GM12878 (cell line): Measurements from ENCODE around the gene NFKBIA. TPM values are rescaled to one million over a fixed set of nuclear protein-coding genes. Genes with fewer than 3 reads are reported as not detected.
"Not testable (repeated sequence)": the region's sequence is repeated elsewhere in the genome, so short reads cannot be mapped to it uniquely, and the experiment has no call there.

Experiments
- ATAC-seq: fragments of 200-7000 bp; cut with Tn5 transposase; 3 replicates; pipeline ENCODE4 v1.9.1; 2020; ENCODE audit warnings: mild to moderate bottlenecking, moderate library complexity
- BruUV-seq: library from RNA; stranded (reverse); fragments of 400-500 nt; replicated peaks from 2 replicates; lab custom pipeline; 2021; lab: Mats Ljungman, UMichigan
- CTCF ChIA-PET: fragments of 300-600 bp; sonication (Branson Sonifier 250); formaldehyde crosslinking; extraction: SDS; loops from one replicate; lab custom pipeline; 2021; ENCODE audit warnings: inconsistent platforms; lab: Yijun Ruan, JAX
- POLR2A ChIA-PET: fragments of 350-600 bp; formaldehyde crosslinking; extraction: SDS; loops from one replicate; lab custom pipeline; 2021; ENCODE audit warnings: inconsistent platforms; lab: Charles Lee
- RAD21 ChIA-PET: fragments of 300-600 bp; sonication (Branson Sonifier 250); formaldehyde crosslinking; loops from one replicate; lab custom pipeline; 2023; ENCODE audit warnings: antibody characterized with exemption; ENCODE audit not compliant: unreplicated experiment; lab: Charles Lee
- SMC1A ChIA-PET: fragments of 300-600 bp; sonication (Branson Sonifier 250); formaldehyde crosslinking; loops from one replicate; lab custom pipeline; 2023; ENCODE audit not compliant: unreplicated experiment, uncharacterized antibody; lab: Charles Lee
- DNase-seq: peaks from one replicate; pipeline ENCODE4 v3.0.0-alpha.2; 2011; ENCODE audit warnings: low read depth, low spot score
- FAIRE-seq: peaks from 3 replicates; lab custom pipeline; 2011; peaks lifted over from hg19 to GRCh38; lab: Jason Lieb, UNC
- H2AFZ ChIP-seq: 2 replicates; pipeline ENCODE4 v1.6.0; 2011; ENCODE audit warnings: low read depth, low read length, control low read depth; ENCODE audit not compliant: control insufficient read depth
- H3K27ac ChIP-seq: 2 replicates; pipeline ENCODE4 v1.5.1; 2011; ENCODE audit warnings: control low read depth; ENCODE audit not compliant: control insufficient read depth, insufficient read depth
- H3K27me3 ChIP-seq, 2 experiments: replicated peaks in 1 of 2; 2 replicates each; pipeline versions ENCODE4 v1.6.0 to v1.6.1; 2011; ENCODE audit warnings: low read length in 1 of 2; ENCODE audit not compliant: control insufficient read depth in 2 of 2, insufficient read depth in 2 of 2
- H3K36me3 ChIP-seq, 2 experiments: 2 replicates each; pipeline ENCODE4 v1.5.1; 2011; ENCODE audit warnings: low read length in 1 of 2; ENCODE audit not compliant: control insufficient read depth in 2 of 2, insufficient read depth in 2 of 2
- H3K4me1 ChIP-seq: 2 replicates; pipeline ENCODE4 v1.6.1; 2011; ENCODE audit warnings: mild to moderate bottlenecking, low read length, moderate library complexity, mixed read lengths; ENCODE audit not compliant: control insufficient read depth, insufficient read depth
- H3K4me2 ChIP-seq: 2 replicates; pipeline ENCODE4 v1.6.0; 2011; ENCODE audit warnings: control low read depth; ENCODE audit not compliant: control insufficient read depth, insufficient read depth
- H3K4me3 ChIP-seq: fragments of 200-600 bp; sonication (generic); 2 replicates; pipeline ENCODE4 v1.5.1; 2016
- H3K79me2 ChIP-seq: 2 replicates; pipeline ENCODE4 v1.6.0; 2011; ENCODE audit warnings: low read length; ENCODE audit not compliant: control insufficient read depth, insufficient read depth
- H3K9ac ChIP-seq: 2 replicates; pipeline ENCODE4 v1.8.0; 2011; ENCODE audit warnings: low read length, control low read depth, mixed read lengths; ENCODE audit not compliant: control insufficient read depth, insufficient read depth
- H3K9me3 ChIP-seq: replicated peaks from 3 replicates; pipeline ENCODE4 v1.5.1; 2011; ENCODE audit warnings: mild to moderate bottlenecking, low read length; ENCODE audit not compliant: control insufficient read depth, insufficient read depth
- H4K20me1 ChIP-seq: 2 replicates; pipeline ENCODE4 v1.6.0; 2011; ENCODE audit not compliant: control insufficient read depth, insufficient read depth
- BRCA1 ChIP-seq: IDR thresholded peaks from 2 replicates; pipeline ENCODE4 v1.6.1; 2011; ENCODE audit warnings: low read depth, low read length, improper control_type of control experiment
- EP300 ChIP-seq, 2 experiments: fragments of 150-350 bp in 1 of 2; IDR thresholded peaks; 2 replicates each; pipeline ENCODE4 v1.6.1; 2011 to 2012; ENCODE audit warnings: low read depth in 2 of 2, low read length in 2 of 2, borderline replicate concordance in 1 of 2, improper control_type of control experiment in 1 of 2, inconsistent platforms in 1 of 2; ENCODE audit not compliant: control insufficient read depth in 1 of 2
- NR2C1 ChIP-seq: fragments of 450-650 bp; IDR thresholded peaks from 2 replicates; pipeline ENCODE4 v1.6.1; 2017; ENCODE audit warnings: antibody characterized with exemption, mild to moderate bottlenecking, moderate library complexity
- NR2C2 ChIP-seq: IDR thresholded peaks from 2 replicates; pipeline ENCODE4 v1.6.1; 2011; ENCODE audit warnings: borderline replicate concordance, low read depth; ENCODE audit not compliant: control insufficient read depth, insufficient read length
- NRF1 ChIP-seq: conservative IDR thresholded peaks from 2 replicates; pipeline ENCODE4 v1.6.1; 2011; ENCODE audit warnings: mild to moderate bottlenecking, low read depth, low read length, improper control_type of control experiment
- PAX5 ChIP-seq: IDR thresholded peaks from 2 replicates; pipeline ENCODE4 v1.6.1; 2011; ENCODE audit warnings: low read depth, low read length, borderline replicate concordance
- PRDM15 ChIP-seq: fragments of 450-650 bp; formaldehyde crosslinking; IDR thresholded peaks from 2 replicates; pipeline ENCODE4 v1.4.0; 2020; ENCODE audit warnings: mild to moderate bottlenecking, moderate library complexity
- RUNX3 ChIP-seq: IDR thresholded peaks from 2 replicates; pipeline ENCODE4 v1.6.1; 2012; ENCODE audit warnings: low read length, inconsistent platforms
- SKIL ChIP-seq: fragments of 450-650 bp; IDR thresholded peaks from 2 replicates; pipeline ENCODE4 v1.6.1; 2017; ENCODE audit warnings: mild to moderate bottlenecking, low read depth, inconsistent platforms; ENCODE audit not compliant: poor library complexity, severe bottlenecking
- YY1 ChIP-seq: IDR thresholded peaks from 2 replicates; pipeline ENCODE4 v1.6.1; 2011; ENCODE audit warnings: low read depth, mild to moderate bottlenecking, low read length
- ZZZ3 ChIP-seq: IDR thresholded peaks from 2 replicates; pipeline ENCODE4 v1.6.1; 2011; ENCODE audit warnings: low read depth; ENCODE audit not compliant: control insufficient read depth, insufficient read length
- WGBS: methylation state at CpG from one replicate; pipeline ENCODE4 v1.1.6; 2016; ENCODE audit warnings: low lambda C conversion rate; ENCODE audit not compliant: insufficient replicate concordance, insufficient coverage; ENCODE audit errors: missing lambda C conversion rate; 5-methylcytosine and 5-hydroxymethylcytosine counted together
- in situ Hi-C: fragments of 300-500 bp; cut with MboI; formaldehyde crosslinking; loops from 9 replicates; pipeline ENCODE4 v1.14.3; 2018; ENCODE audit warnings: mixed read lengths
- intact Hi-C: fragments of 100-400 bp; cut with micrococcal nuclease; formaldehyde crosslinking; loops from one replicate; pipeline ENCODE4 v1.14.2; 2022; ENCODE audit not compliant: unreplicated experiment
- polyA plus RNA-seq, 11 experiments: library from polyadenylated mRNA; depleted of rRNA in 4 of 11; unstranded in 6 of 11; stranded (reverse) in 5 of 11; fragments of >200 nt; fragmentation: Nextera tagmentation in 4 of 11; fragmentation: Illumina TruSeq in 1 of 11; extraction: Ambion mirVana in 4 of 11; extraction: Trizol in 1 of 11; gene quantifications; 1 replicate in 1 of 11; 2 replicates in 10 of 11; pipeline versions ENCODE4 v1.2.1 to v1.2.3, GENCODE V29; 2011 to 2016; ENCODE audit warnings: inconsistent platforms in 2 of 11, missing spikeins in 2 of 11, low read depth in 1 of 11
- total RNA-seq, 4 experiments: library from RNA; depleted of rRNA in 3 of 4; stranded (reverse); fragments of >200 nt in 3 of 4; fragmentation: Illumina TruSeq in 1 of 4; extraction: Trizol in 1 of 4; gene quantifications; 2 replicates each; pipeline versions ENCODE4 v1.2.1 to v1.2.3, GENCODE V29; 2013 to 2021

NFKBIA gene
- total and polyA plus RNA-seq, 10 of the 15 experiments (the other 5 are each of a cell fraction or from before 2014, with no cell fraction given): 123 to 419 (median 267) TPM

GRCh38 chr14:35438492-35438891 lies 33.9 kb upstream of the NFKBIA start:
- intact Hi-C loops: loop anchor here (2.0 kb wide), 1 partner anchor 248 kb away; no protein-coding TSS in a partner anchor
- not testable (repeated sequence) for BruUV-seq, ATAC-seq, H3K27ac ChIP-seq, H3K27me3 ChIP-seq, DNase-seq, H2AFZ ChIP-seq, H3K9ac ChIP-seq, FAIRE-seq, H3K79me2 ChIP-seq, H3K9me3 ChIP-seq, H3K4me2 ChIP-seq, H3K4me1 ChIP-seq, H3K4me3 ChIP-seq, H3K36me3 ChIP-seq, H4K20me1 ChIP-seq
- WGBS: 84% methylated on average over 9 of the region's 9 CpGs
- ChIA-PET CTCF (interaction anchor here (0.7 to 4.0 kb wide), 18 partner anchors 8 to 383 kb away, joined by 3 to 41 read pairs (median 4); no protein-coding TSS in a partner anchor), POLR2A (interaction anchor here (1.1 kb wide), 1 partner anchor 9 kb away, joined by 3 read pairs; no protein-coding TSS in a partner anchor), RAD21 (interaction anchor here (0.6 to 2.9 kb wide), 5 partner anchors 13 to 380 kb away, joined by 3 to 20 read pairs (median 4); no protein-coding TSS in a partner anchor), SMC1A (interaction anchor here (0.6 to 2.9 kb wide), 8 partner anchors 13 to 581 kb away, joined by 3 to 25 read pairs (median 4); no protein-coding TSS in a partner anchor)
- in situ Hi-C loops: loop anchor here (25.0 kb wide), 1 partner anchor 249 kb away; no protein-coding TSS in a partner anchor

GRCh38 chr14:35435177-35435576 lies 30.6 kb upstream of the NFKBIA start:
- Histone ChIP-seq H3K9ac (no peak overlapping the region), H2AFZ (no peak overlapping the region), H3K79me2 (no peaks in the 10 kb centered on the region), H3K4me2 (no peak overlapping the region), H3K4me1 (no peaks in the 10 kb centered on the region), H3K27ac (no peak overlapping the region), H4K20me1 (no peaks in the 10 kb centered on the region), H3K36me3 (no peaks in the 10 kb centered on the region), H3K27me3 (no peaks in the 10 kb centered on the region), H3K9me3 (no peaks in the 10 kb centered on the region), H3K4me3 (no peak overlapping the region)
- SMC1A ChIA-PET: no interaction called here
- FAIRE-seq: no peak
- POLR2A ChIA-PET: no interaction called here
- ATAC-seq: no peak
- RAD21 ChIA-PET: no interaction called here
- intact Hi-C loops (no loop called here), in situ Hi-C loops (loop anchor here (25.0 kb wide), 1 partner anchor 252 kb away; no protein-coding TSS in a partner anchor)
- no TSS peak for BruUV-seq
- CTCF ChIA-PET: interaction anchor here (1.6 kb wide), 1 partner anchor 14 kb away, joined by 4 read pairs; no protein-coding TSS in a partner anchor
- DNase-seq: no peak
- TF ChIP-seq NRF1: no peak
- TF ChIP-seq SKIL: no peak
- no peak for TF ChIP-seq NR2C2
- no peak for TF ChIP-seq ZZZ3
- TF ChIP-seq NR2C1: no peak
- TF ChIP-seq YY1: no peak
- no peak for TF ChIP-seq PAX5
- no peak for TF ChIP-seq EP300 (IDR thresholded peaks at IDR 0.05; ENCODE audit: borderline replicate concordance in 1 of 2, control insufficient read depth in 1 of 2, low read depth in 2 of 2, low read length in 2 of 2)
- no peak for TF ChIP-seq PRDM15 (CRISPR knock-in tag)
- no peak for TF ChIP-seq RUNX3
- no peak for TF ChIP-seq BRCA1
